H1 (cell line): ENCODE measurements around the gene TCFL5. TPM values are rescaled to one million over a fixed set of nuclear protein-coding genes. Genes with fewer than 3 reads are reported as not detected.

ENCODE experiments used
- CTCF ChIA-PET: fragments of 300-600 bp; sonication (Branson Sonifier 250); formaldehyde crosslinking; loops from one replicate; lab custom pipeline; 2021; ENCODE audit not compliant: partially characterized antibody; lab: Charles Lee
- POLR2A ChIA-PET: fragments of 300-600 bp; sonication (Branson Sonifier 250); formaldehyde crosslinking; loops from one replicate; lab custom pipeline; 2021; ENCODE audit warnings: inconsistent platforms; ENCODE audit not compliant: partially characterized antibody; lab: Charles Lee
- DNase-seq, 2 experiments: peaks; one replicate each; pipeline versions ENCODE4 v3.0.0 to v3.0.0-alpha.2; 2010 to 2022; ENCODE audit warnings: low spot score in 2 of 2, low read depth in 1 of 2, mixed read lengths in 1 of 2
- FAIRE-seq: peaks from 2 replicates; lab custom pipeline; 2011; peaks lifted over from hg19 to GRCh38; lab: Jason Lieb, UNC
- H2AFZ ChIP-seq: 2 replicates; pipeline ENCODE4 v1.8.1; 2012; ENCODE audit warnings: low read length, inconsistent platforms
- H2AK5ac ChIP-seq: 2 replicates; pipeline ENCODE4 v1.6.1; 2013; ENCODE audit warnings: low read depth, low read length
- H2BK120ac ChIP-seq: replicated peaks from 2 replicates; pipeline ENCODE3; 2013; ENCODE audit warnings: low read depth, low read length, inconsistent platforms
- H2BK12ac ChIP-seq: 2 replicates; pipeline ENCODE4 v1.6.1; 2013; ENCODE audit warnings: low read depth, low read length
- H2BK15ac ChIP-seq: 2 replicates; pipeline ENCODE4 v1.6.1; 2013; ENCODE audit warnings: low read length
- H2BK20ac ChIP-seq: 2 replicates; pipeline ENCODE4 v1.6.1; 2013; ENCODE audit warnings: low read length
- H2BK5ac ChIP-seq: 2 replicates; pipeline ENCODE4 v1.6.1; 2013; ENCODE audit warnings: low read depth, low read length
- H3K14ac ChIP-seq: 2 replicates; pipeline ENCODE4 v1.6.1; 2013; ENCODE audit warnings: inconsistent platforms; ENCODE audit not compliant: insufficient read length
- H3K18ac ChIP-seq: 2 replicates; pipeline ENCODE4 v1.6.1; 2013; ENCODE audit warnings: low read length; ENCODE audit errors: extremely low read depth
- H3K23ac ChIP-seq: 2 replicates; pipeline ENCODE4 v1.6.1; 2013; ENCODE audit warnings: inconsistent platforms; ENCODE audit not compliant: insufficient read length
- H3K23me2 ChIP-seq: 2 replicates; pipeline ENCODE4 v1.6.1; 2013; ENCODE audit warnings: low read depth, low read length
- H3K27ac ChIP-seq: 2 replicates; pipeline ENCODE4 v1.6.1; 2011; ENCODE audit warnings: low read depth, low read length, inconsistent platforms
- H3K27me3 ChIP-seq, 4 experiments: replicated peaks in 1 of 4; 1 replicate in 1 of 4; 2 replicates in 3 of 4; pipeline versions ENCODE4 v1.6.1 to v1.8.1; 2011 to 2013; ENCODE audit warnings: low read length in 3 of 4, mild to moderate bottlenecking in 3 of 4, inconsistent platforms in 2 of 4, mixed read lengths in 2 of 4, moderate library complexity in 1 of 4; ENCODE audit not compliant: control insufficient read depth in 3 of 4, insufficient read depth in 3 of 4; ENCODE audit errors: extremely low read depth in 1 of 4
- H3K36me3 ChIP-seq, 4 experiments: 2 replicates each; pipeline versions ENCODE4 v1.6.1 to v1.8.1; 2011 to 2013; ENCODE audit warnings: mild to moderate bottlenecking in 4 of 4, low read length in 3 of 4, moderate library complexity in 2 of 4, control low read depth in 1 of 4, inconsistent platforms in 1 of 4; ENCODE audit not compliant: insufficient read depth in 4 of 4, control insufficient read depth in 2 of 4
- H3K4ac ChIP-seq: replicated peaks from 2 replicates; pipeline ENCODE3; 2013; ENCODE audit warnings: low read length, low read depth, mixed read lengths, inconsistent platforms; ENCODE audit not compliant: insufficient read length
- H3K4me1 ChIP-seq, 4 experiments: replicated peaks in 1 of 4; 1 replicate in 1 of 4; 2 replicates in 3 of 4; pipeline versions ENCODE4 v1.6.1 to v1.8.1; 2011 to 2013; ENCODE audit warnings: low read length in 3 of 4, inconsistent platforms in 2 of 4, mixed read lengths in 1 of 4; ENCODE audit not compliant: insufficient read depth in 4 of 4, control insufficient read depth in 3 of 4
- H3K4me2 ChIP-seq, 2 experiments: 2 replicates each; pipeline versions ENCODE4 v1.6.1 to v1.8.1; 2011 to 2013; ENCODE audit warnings: low read depth in 2 of 2, low read length in 2 of 2, control low read depth in 1 of 2, inconsistent platforms in 1 of 2, mild to moderate bottlenecking in 1 of 2; ENCODE audit not compliant: insufficient read depth in 1 of 2
- H3K4me3 ChIP-seq, 4 experiments: fragments of 200-600, 300-600 bp in 1 of 4; sonication (generic), shearing (Covaris generic), sonication (Bioruptor Twin) in 1 of 4; 2 replicates each; pipeline versions ENCODE4 v1.5.1 to v1.8.1; 2011 to 2016; ENCODE audit warnings: low read length in 4 of 4, low read depth in 3 of 4, control low read depth in 2 of 4, inconsistent platforms in 2 of 4, mild to moderate bottlenecking in 2 of 4, mixed read lengths in 1 of 4, moderate library complexity in 1 of 4; ENCODE audit not compliant: insufficient read depth in 2 of 4; ENCODE audit errors: extremely low read depth in 1 of 4
- H3K56ac ChIP-seq: replicated peaks from 2 replicates; pipeline ENCODE3; 2013; ENCODE audit warnings: low read depth, mild to moderate bottlenecking, mixed read lengths, low read length, inconsistent platforms; ENCODE audit not compliant: insufficient read length
- H3K79me1 ChIP-seq: 2 replicates; pipeline ENCODE4 v1.6.1; 2013; ENCODE audit warnings: low read depth, low read length, control low read depth
- H3K79me2 ChIP-seq, 2 experiments: 2 replicates each; pipeline versions ENCODE4 v1.6.1 to v1.8.1; 2012 to 2013; ENCODE audit warnings: low read length in 2 of 2, mild to moderate bottlenecking in 2 of 2, inconsistent platforms in 1 of 2; ENCODE audit not compliant: insufficient read depth in 2 of 2, control insufficient read depth in 1 of 2
- H3K9ac ChIP-seq, 4 experiments: replicated peaks in 1 of 4; 1 replicate in 1 of 4; 2 replicates in 3 of 4; pipeline versions ENCODE4 v1.6.1 to v1.8.1; 2011 to 2013; ENCODE audit warnings: low read depth in 3 of 4, low read length in 3 of 4, control low read depth in 2 of 4, mild to moderate bottlenecking in 2 of 4, moderate library complexity in 2 of 4, inconsistent platforms in 1 of 4; ENCODE audit errors: extremely low read depth in 1 of 4
- H3K9me3 ChIP-seq, 2 experiments: 2 replicates each; pipeline versions ENCODE4 v1.6.1 to v1.8.1; 2012 to 2013; ENCODE audit warnings: mild to moderate bottlenecking in 2 of 2, moderate library complexity in 2 of 2, control low read depth in 1 of 2, inconsistent platforms in 1 of 2, low read depth in 1 of 2, low read length in 1 of 2, mixed read lengths in 1 of 2; ENCODE audit not compliant: insufficient read depth in 2 of 2
- H4K20me1 ChIP-seq, 2 experiments: replicated peaks in 1 of 2; 2 replicates each; pipeline versions ENCODE3 to v1.8.1; 2011 to 2013; ENCODE audit warnings: inconsistent platforms in 2 of 2, low read length in 2 of 2, mild to moderate bottlenecking in 1 of 2; ENCODE audit not compliant: insufficient read depth in 2 of 2, control insufficient read depth in 1 of 2
- H4K5ac ChIP-seq: 2 replicates; pipeline ENCODE4 v1.6.1; 2013; ENCODE audit warnings: low read length, low read depth, mixed read lengths, inconsistent platforms; ENCODE audit not compliant: insufficient read length
- H4K8ac ChIP-seq: 2 replicates; pipeline ENCODE4 v1.8.0; 2013; ENCODE audit warnings: mild to moderate bottlenecking, moderate library complexity, low read length, inconsistent platforms; ENCODE audit not compliant: insufficient read depth; ENCODE audit errors: extremely low read depth
- H4K91ac ChIP-seq: replicated peaks from 2 replicates; pipeline ENCODE3; 2013; ENCODE audit warnings: low read length, mixed read lengths, inconsistent platforms; ENCODE audit not compliant: insufficient read length
- HDAC6 ChIP-seq: IDR thresholded peaks from one replicate; pipeline ENCODE4 v1.7.1; 2012; ENCODE audit warnings: low read depth, mild to moderate bottlenecking, inconsistent platforms, low read length, moderate library complexity
- KDM5A ChIP-seq: fragments of 200-600 bp; IDR thresholded peaks from 2 replicates; pipeline ENCODE4 v1.7.1; 2012; ENCODE audit warnings: mild to moderate bottlenecking, low read length, inconsistent platforms, mixed read lengths
- POU5F1 ChIP-seq: IDR thresholded peaks from 2 replicates; pipeline ENCODE4 v1.6.1; 2011; ENCODE audit warnings: low read depth, mild to moderate bottlenecking, low read length, moderate library complexity
- RBBP5 ChIP-seq: IDR thresholded peaks from 2 replicates; pipeline ENCODE4 v1.7.1; 2012; ENCODE audit warnings: low read depth, mild to moderate bottlenecking, inconsistent platforms, low read length, moderate library complexity, borderline replicate concordance
- TBP ChIP-seq: IDR thresholded peaks from 2 replicates; pipeline ENCODE4 v1.6.1; 2011; ENCODE audit warnings: low read depth, low read length, improper control_type of control experiment
- WGBS, 2 experiments: shearing (Covaris generic) in 1 of 2; methylation state at CpG; one replicate each; pipeline versions ENCODE4 v1.1.6 to v1.1.7; 2013 to 2015; ENCODE audit warnings: low lambda C conversion rate in 2 of 2, mixed read lengths in 2 of 2, inconsistent platforms in 1 of 2, low coverage in 1 of 2, missing lambda C conversion rate in 1 of 2; ENCODE audit not compliant: insufficient replicate concordance in 2 of 2, insufficient coverage in 1 of 2, insufficient read length in 1 of 2; ENCODE audit errors: extremely low coverage in 1 of 2, missing lambda C conversion rate in 1 of 2; 5-methylcytosine and 5-hydroxymethylcytosine counted together
- polyA plus RNA-seq, 7 experiments: library from polyadenylated mRNA; depleted of rRNA in 3 of 7; stranded (reverse) in 5 of 7; unstranded in 2 of 7; fragments of >200 nt in 5 of 7; fragments of 200-250 nt in 2 of 7; gene quantifications; 1 replicate in 5 of 7; 2 replicates in 1 of 7; 4 replicates in 1 of 7; pipeline versions ENCODE4 v1.2.1 to v1.2.3, GENCODE V29; 2011 to 2013; ENCODE audit warnings: missing spikeins in 2 of 7, mixed read lengths in 2 of 7
- total RNA-seq: library from RNA; stranded (reverse); fragmentation: NEBNext Ultra II Directional; extraction: Animal tissue kit (Norgen Biotek cat#: 25700); gene quantifications from 2 replicates; pipeline ENCODE4 v1.2.1, GENCODE V29; 2021

Gene TCFL5
- total and polyA plus RNA-seq, 2 of the 8 experiments (the other 6 are each of a cell fraction or from before 2014, with no cell fraction given) = 6.2 to 15.0 TPM

- H3K36me3 ChIP-seq = peaks cover 49 to 65% (median 60%) of the 10 kb centered on the region in 4 experiments
- H3K4me3 ChIP-seq = no peak overlapping the region
- H3K4me2 ChIP-seq = no peak overlapping the region
- no peak overlapping the region for H3K18ac ChIP-seq
- WGBS, 2 experiments = 93% methylated on average over 14 of the region's 14 CpGs; no CpG with 5 or more reads in 1 of the 2 experiments
- no peak overlapping the region for H3K4ac ChIP-seq
- no peak overlapping the region for H2BK20ac ChIP-seq
- H3K14ac ChIP-seq = no peak overlapping the region
- DNase-seq (no peak), FAIRE-seq (no peak)
- H3K27ac ChIP-seq = no peak overlapping the region
- no peaks in the 10 kb centered on the region for H3K27me3 ChIP-seq
- peaks cover 0 to 7% (median 4%) of the 10 kb centered on the region in 4 experiments; a peak in 5 of 7 replicates for H3K4me1 ChIP-seq
- no peak overlapping the region for H2BK15ac ChIP-seq
- no peaks in the 10 kb centered on the region for H3K23me2 ChIP-seq
- TF ChIP-seq HDAC6 (no peak), KDM5A (no peak), TBP (no peak), POU5F1 (no peak), RBBP5 (no peak)
- no peak overlapping the region for H2AFZ ChIP-seq
- no peaks in the 10 kb centered on the region for H3K9me3 ChIP-seq
- no peak overlapping the region for H3K56ac ChIP-seq
- H2AK5ac ChIP-seq = no peak overlapping the region
- H4K5ac ChIP-seq = no peak overlapping the region
- no peak overlapping the region for H2BK5ac ChIP-seq
- H4K20me1 ChIP-seq = peaks cover 4 to 6% of the 10 kb centered on the region in 2 experiments
- ChIA-PET CTCF (interaction anchor here (1.0 to 2.8 kb wide), 15 partner anchors 8 to 72 kb away, joined by 3 to 14 read pairs (median 4); no protein-coding TSS in a partner anchor), POLR2A (interaction anchor here (1.3 to 1.9 kb wide), 5 partner anchors 9 to 43 kb away, joined by 4 to 5 read pairs (median 5); partner anchors contain the start of gene GID8)
- no peak overlapping the region for H2BK120ac ChIP-seq
- no peak overlapping the region for H3K23ac ChIP-seq
- no peak overlapping the region for H4K8ac ChIP-seq
- no peak overlapping the region for H2BK12ac ChIP-seq
- no peaks in the 10 kb centered on the region for H3K79me2 ChIP-seq
- no peak overlapping the region for H3K9ac ChIP-seq
- H3K79me1 ChIP-seq = no peaks in the 10 kb centered on the region
- H4K91ac ChIP-seq = no peak overlapping the region
Measured at GRCh38 chr20:62894261-62894660, 32.6 kb upstream of the TCFL5 start.
